Measurements from ENCODE around the gene ROBO1. TPM values are rescaled to one million over a fixed set of nuclear protein-coding genes. Genes with fewer than 3 reads are reported as not detected.

Gene ROBO1
- total RNA-seq, 1 experiment from 2014 or later: 35.5 TPM

GRCh38 chr3:79598594-79598993, 169.2 kb downstream of the ROBO1 start:
- POLR2A ChIA-PET (ENCODE audit: unreplicated experiment): no interaction called here

GRCh38 chr3:79597709-79598108, 170.1 kb downstream of the ROBO1 start:
- BruUV-seq (replicated peaks): no TSS peak
- ChIA-PET POLR2A (ENCODE audit: unreplicated experiment) (no interaction called here), CTCF (no interaction called here)
- no peaks in the 10 kb centered on the region for H3K79me2 ChIP-seq (ENCODE audit: low read length)
- no peak overlapping the region for H3K4me2 ChIP-seq (ENCODE audit: low read length)
- H2AFZ ChIP-seq (ENCODE audit: low read length): no peak overlapping the region
- intact Hi-C loops (cut with micrococcal nuclease): no loop called here
- no peak for ATAC-seq
- no peaks in the 10 kb centered on the region for H3K4me1 ChIP-seq (ENCODE audit: insufficient read depth, low read length)
- H3K27me3 ChIP-seq (ENCODE audit: low read length): no peaks in the 10 kb centered on the region
- no peak overlapping the region for H3K9ac ChIP-seq (ENCODE audit: low read length)
- H3K36me3 ChIP-seq (ENCODE audit: low read depth, low read length): no peaks in the 10 kb centered on the region
- no peak overlapping the region for H3K4me3 ChIP-seq (ENCODE audit: low read length)
- no peaks in the 10 kb centered on the region for H3K9me3 ChIP-seq (ENCODE audit: low read length)
- no peak for TF ChIP-seq CTCF (conservative IDR thresholded peaks at IDR 0.05; ENCODE audit: low read depth, low read length)
- no peak for TF ChIP-seq EZH2 (IDR thresholded peaks at IDR 0.05; ENCODE audit: low read length, unreplicated experiment)
- no peak for TF ChIP-seq EZH2phosphoT487 (IDR thresholded peaks at IDR 0.05; ENCODE audit: borderline replicate concordance, low read length)
- no peak overlapping the region for H3K27ac ChIP-seq (ENCODE audit: low read length)
- no peaks in the 10 kb centered on the region for H4K20me1 ChIP-seq (ENCODE audit: low read length)
- no peaks in the 10 kb centered on the region for H3F3A ChIP-seq (ENCODE audit: low read length, unreplicated experiment)
- DNase-seq: no peak
- no peaks in the 10 kb centered on the region for H3K9me2 ChIP-seq (replicated peaks; ENCODE audit: low read length)

More at GRCh38 chr3:79598594-79598993, 169.2 kb downstream of the ROBO1 start:
- Histone ChIP-seq H2AFZ (ENCODE audit: low read length) (no peak overlapping the region), H4K20me1 (ENCODE audit: low read length) (no peaks in the 10 kb centered on the region), H3K79me2 (ENCODE audit: low read length) (no peaks in the 10 kb centered on the region), H3F3A (ENCODE audit: low read length, unreplicated experiment) (no peaks in the 10 kb centered on the region), H3K9me2 (replicated peaks; ENCODE audit: low read length) (no peaks in the 10 kb centered on the region), H3K9ac (ENCODE audit: low read length) (no peak overlapping the region), H3K27ac (ENCODE audit: low read length) (no peak overlapping the region), H3K4me3 (ENCODE audit: low read length) (no peak overlapping the region), H3K4me2 (ENCODE audit: low read length) (no peak overlapping the region), H3K36me3 (ENCODE audit: low read depth, low read length) (no peaks in the 10 kb centered on the region), H3K9me3 (ENCODE audit: low read length) (no peaks in the 10 kb centered on the region), H3K4me1 (ENCODE audit: insufficient read depth, low read length) (no peaks in the 10 kb centered on the region), H3K27me3 (ENCODE audit: low read length) (no peaks in the 10 kb centered on the region)
- CTCF ChIA-PET: no interaction called here
- ATAC-seq (no peak), DNase-seq (no peak)
- intact Hi-C loops (cut with micrococcal nuclease): no loop called here
- no TSS peak for BruUV-seq (replicated peaks)
- TF ChIP-seq EZH2 (IDR thresholded peaks at IDR 0.05; ENCODE audit: low read length, unreplicated experiment) (no peak), EZH2phosphoT487 (IDR thresholded peaks at IDR 0.05; ENCODE audit: borderline replicate concordance, low read length) (no peak), CTCF (conservative IDR thresholded peaks at IDR 0.05; ENCODE audit: low read depth, low read length) (no peak)

- no peaks in the 10 kb centered on the region for H4K20me1 ChIP-seq (ENCODE audit: low read length)
- H3K9me2 ChIP-seq (replicated peaks; ENCODE audit: low read length): no peaks in the 10 kb centered on the region
- H3K27ac ChIP-seq (ENCODE audit: low read length): no peak overlapping the region
- no peaks in the 10 kb centered on the region for H3K27me3 ChIP-seq (ENCODE audit: low read length)
- CTCF ChIA-PET: no interaction called here
- no peak overlapping the region for H3K4me3 ChIP-seq (ENCODE audit: low read length)
- ATAC-seq: no peak
- H3K4me2 ChIP-seq (ENCODE audit: low read length): no peak overlapping the region
- POLR2A ChIA-PET (ENCODE audit: unreplicated experiment): no interaction called here
- H3F3A ChIP-seq (ENCODE audit: low read length, unreplicated experiment): no peaks in the 10 kb centered on the region
- H3K79me2 ChIP-seq (ENCODE audit: low read length): no peaks in the 10 kb centered on the region
- no TSS peak for BruUV-seq (replicated peaks)
- H3K9ac ChIP-seq (ENCODE audit: low read length): no peak overlapping the region
- no peaks in the 10 kb centered on the region for H3K9me3 ChIP-seq (ENCODE audit: low read length)
- intact Hi-C loops (cut with micrococcal nuclease): no loop called here
- no peak for DNase-seq
- no peaks in the 10 kb centered on the region for H3K36me3 ChIP-seq (ENCODE audit: low read depth, low read length)
- no peak overlapping the region for H2AFZ ChIP-seq (ENCODE audit: low read length)
- no peaks in the 10 kb centered on the region for H3K4me1 ChIP-seq (ENCODE audit: insufficient read depth, low read length)
- TF ChIP-seq EZH2phosphoT487 (IDR thresholded peaks at IDR 0.05; ENCODE audit: borderline replicate concordance, low read length) (no peak), CTCF (conservative IDR thresholded peaks at IDR 0.05; ENCODE audit: low read depth, low read length) (no peak), EZH2 (IDR thresholded peaks at IDR 0.05; ENCODE audit: low read length, unreplicated experiment) (no peak)
Measured at GRCh38 chr3:79587150-79587549, 180.6 kb downstream of the ROBO1 start.

Data from PC-3 (cell line).